ENCODE data around the gene SKIC2.
A peak's percentile ranks its signal among the peaks of the same experiment; 100 is the strongest.

SKIC2 gene

GRCh38 chr6:31945507-31946369 is 13.2 kb upstream of the SKIC2 start, which contains the start of gene CFB:
CFB (plus strand) TSS chr6:31946095; CDS start chr6:31946222, 127 bp downstream.
- DNase-seq, result no peak

GRCh38 chr6:31946370-31946885 is 12.5 kb upstream of the SKIC2 start:
- no peak for DNase-seq

DNA sequence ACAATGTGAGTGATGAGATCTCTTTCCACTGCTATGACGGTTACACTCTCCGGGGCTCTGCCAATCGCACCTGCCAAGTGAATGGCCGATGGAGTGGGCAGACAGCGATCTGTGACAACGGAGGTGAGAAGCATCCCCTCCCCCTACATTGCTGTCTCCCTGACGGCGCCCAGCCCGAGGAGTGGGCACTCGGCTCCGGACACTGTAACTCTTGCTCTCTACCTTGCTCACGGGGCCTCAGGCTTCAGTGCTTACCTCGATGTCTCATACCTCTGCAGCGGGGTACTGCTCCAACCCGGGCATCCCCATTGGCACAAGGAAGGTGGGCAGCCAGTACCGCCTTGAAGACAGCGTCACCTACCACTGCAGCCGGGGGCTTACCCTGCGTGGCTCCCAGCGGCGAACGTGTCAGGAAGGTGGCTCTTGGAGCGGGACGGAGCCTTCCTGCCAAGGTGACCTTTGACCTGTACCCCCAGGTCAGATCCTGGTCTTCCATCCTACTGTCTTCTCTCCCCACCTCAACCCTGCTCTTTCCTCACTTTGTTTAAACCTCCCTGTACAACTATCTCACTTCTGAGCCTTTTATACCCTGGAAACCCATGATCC is 11.8 kb upstream of the SKIC2 start:
- no peak for DNase-seq

DNA sequence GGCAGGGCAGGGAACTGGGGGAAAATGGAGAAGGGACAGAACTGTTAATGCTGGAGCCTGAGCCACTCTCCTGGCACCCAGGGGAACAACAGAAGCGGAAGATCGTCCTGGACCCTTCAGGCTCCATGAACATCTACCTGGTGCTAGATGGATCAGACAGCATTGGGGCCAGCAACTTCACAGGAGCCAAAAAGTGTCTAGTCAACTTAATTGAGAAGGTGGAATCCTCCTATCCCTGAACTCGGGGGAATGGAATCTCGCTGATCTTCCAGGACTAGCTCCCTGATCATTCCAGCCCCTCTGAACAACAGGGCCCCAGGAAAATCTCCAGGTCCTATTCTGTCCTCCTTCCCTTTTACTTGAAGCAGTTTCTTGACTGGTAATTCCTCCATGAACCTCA is 11.1 kb upstream of the SKIC2 start:
- no peak for DNase-seq

DNA sequence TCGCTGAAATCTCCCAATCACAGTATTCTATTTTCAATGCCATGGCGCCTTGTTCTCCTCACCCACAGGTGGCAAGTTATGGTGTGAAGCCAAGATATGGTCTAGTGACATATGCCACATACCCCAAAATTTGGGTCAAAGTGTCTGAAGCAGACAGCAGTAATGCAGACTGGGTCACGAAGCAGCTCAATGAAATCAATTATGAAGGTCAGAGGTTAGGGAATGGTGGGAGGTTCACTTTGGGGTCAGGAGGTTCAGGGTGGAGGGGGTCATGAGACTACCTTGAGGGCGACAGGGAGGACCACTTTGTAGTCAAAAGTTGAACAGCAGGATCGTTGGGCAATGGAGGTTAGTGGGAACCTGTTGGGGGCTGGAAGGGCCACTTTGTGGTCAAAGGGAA is 10.7 kb upstream of the SKIC2 start:
- DNase-seq, result no peak

GRCh38 chr6:31948753-31949413 is 10.1 kb upstream of the SKIC2 start:
- DNase-seq, result no peak

- DNase-seq, result no peak
These were observed 8.9 kb upstream of the SKIC2 start for GRCh38 chr6:31949926-31950548.

GRCh38 chr6:31952140-31952805 is 6.7 kb upstream of the SKIC2 start:
- DNase-seq, result peak; percentile 18

- DNase-seq, result no peak
These were observed 6.1 kb upstream of the SKIC2 start for GRCh38 chr6:31952890-31953289.

GRCh38 chr6:31954511-31954910 is 4.5 kb upstream of the SKIC2 start:
- no peak for DNase-seq

GRCh38 chr6:31956796-31957195 is 2.2 kb upstream of the SKIC2 start:
- no peak for DNase-seq

GRCh38 chr6:31958412-31958740 is 599 bp upstream of the SKIC2 start:
- no peak for DNase-seq

GRCh38 chr6:31961616-31962015 is 2.6 kb downstream of the SKIC2 start:
- DNase-seq, result no peak

DNA sequence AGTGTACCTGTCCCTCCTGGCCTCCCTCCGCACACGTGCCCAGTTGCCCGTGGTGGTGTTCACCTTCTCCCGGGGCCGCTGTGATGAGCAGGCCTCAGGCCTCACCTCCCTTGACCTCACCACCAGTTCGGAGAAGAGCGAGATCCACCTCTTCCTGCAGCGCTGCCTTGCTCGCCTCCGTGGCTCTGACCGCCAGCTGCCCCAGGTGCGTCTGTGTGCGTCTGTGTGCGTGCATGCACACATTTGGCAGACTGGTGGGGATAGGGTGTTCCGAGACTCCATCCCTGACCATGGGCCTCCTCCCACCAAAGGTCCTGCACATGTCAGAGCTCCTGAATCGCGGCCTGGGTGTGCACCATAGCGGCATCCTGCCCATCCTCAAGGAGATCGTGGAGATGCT is 4.9 kb downstream of the SKIC2 start:
- DNase-seq, result no peak

GRCh38 chr6:31965700-31966099 is 6.7 kb downstream of the SKIC2 start:
- DNase-seq, result no peak

- DNase-seq, result no peak
These were observed 7.5 kb downstream of the SKIC2 start for GRCh38 chr6:31966506-31966905.

GRCh38 chr6:31966997-31967925 is 8.3 kb downstream of the SKIC2 start:
- DNase-seq, result no peak

DNA sequence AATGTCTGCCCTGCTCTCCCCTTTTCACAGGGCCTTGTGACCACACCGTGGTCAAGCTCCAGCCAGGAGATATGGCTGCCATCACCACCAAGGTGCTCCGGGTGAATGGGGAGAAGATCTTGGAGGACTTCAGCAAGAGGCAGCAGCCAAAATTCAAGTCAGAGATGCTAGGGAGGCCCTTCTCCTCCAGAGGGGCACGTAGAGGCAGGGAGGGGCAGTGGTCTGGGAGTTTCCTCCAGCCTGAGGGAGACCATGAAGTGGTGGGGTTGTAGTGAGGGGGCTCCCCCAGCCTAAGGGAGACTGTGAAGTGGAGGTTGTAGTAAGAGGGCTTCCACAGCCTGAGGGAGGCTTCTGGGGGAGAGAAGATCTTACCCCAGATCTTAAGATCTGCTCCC is 8.9 kb downstream of the SKIC2 start:
- no peak for DNase-seq

GRCh38 chr6:31968326-31968725 is 9.4 kb downstream of the SKIC2 start:
- DNase-seq, result no peak

DNA sequence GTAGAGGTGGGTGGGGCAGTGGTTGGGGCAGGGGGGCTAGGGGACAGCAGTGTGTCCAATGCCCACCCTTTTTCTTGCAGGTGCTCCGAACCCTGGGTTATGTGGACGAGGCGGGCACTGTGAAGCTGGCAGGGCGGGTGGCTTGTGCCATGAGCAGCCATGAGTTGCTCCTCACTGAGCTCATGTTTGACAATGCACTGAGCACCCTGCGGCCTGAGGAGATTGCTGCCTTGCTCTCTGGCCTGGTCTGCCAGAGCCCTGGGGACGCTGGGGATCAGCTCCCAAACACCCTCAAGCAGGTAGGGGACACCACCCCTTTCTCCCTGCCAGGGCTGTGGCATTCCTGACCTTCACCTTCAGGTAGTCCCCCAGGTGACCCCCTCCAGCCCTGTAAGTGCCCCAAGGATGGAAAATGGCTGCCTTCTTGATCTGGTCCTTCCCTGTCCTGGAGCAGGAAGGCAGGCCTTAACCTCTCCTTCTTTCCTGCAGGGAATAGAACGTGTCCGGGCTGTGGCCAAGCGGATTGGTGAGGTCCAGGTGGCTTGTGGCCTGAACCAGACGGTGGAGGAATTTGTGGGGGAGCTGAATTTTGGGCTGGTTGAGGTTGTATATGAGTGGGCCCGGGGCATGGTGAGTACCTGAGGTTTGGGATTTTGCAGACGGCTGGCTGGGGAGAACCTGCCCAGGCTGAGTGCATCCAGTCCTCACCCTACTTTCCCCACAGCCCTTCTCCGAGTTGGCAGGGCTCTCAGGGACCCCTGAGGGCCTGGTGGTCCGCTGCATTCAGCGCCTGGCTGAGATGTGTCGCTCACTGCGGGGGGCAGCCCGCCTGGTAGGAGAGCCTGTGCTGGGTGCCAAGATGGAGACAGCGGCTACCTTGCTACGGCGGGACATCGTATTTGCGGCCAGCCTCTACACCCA is 10.1 kb downstream of the SKIC2 start:
- no peak for DNase-seq

Measured in NCI-H1105 (cell line).